ENCODE data around the gene SLC10A7.

GRCh38 chr4:146255874-146256273 is 265.9 kb downstream of the SLC10A7 start:
- no peak for TF ChIP-seq CTCF (IDR thresholded peaks at IDR 0.05; ENCODE audit: low read length)
- no peak for TF ChIP-seq EZH2 (IDR thresholded peaks at IDR 0.05; ENCODE audit: borderline replicate concordance, low read length)

Measured in OCI-LY1 (cell line).